ENCODE results near the gene CPNE1. TPM values are rescaled to one million over a fixed set of nuclear protein-coding genes. Genes with fewer than 3 reads are reported as not detected.

Gene CPNE1
- total RNA-seq, 1 donor from 2014 or later: 317 TPM

DNA sequence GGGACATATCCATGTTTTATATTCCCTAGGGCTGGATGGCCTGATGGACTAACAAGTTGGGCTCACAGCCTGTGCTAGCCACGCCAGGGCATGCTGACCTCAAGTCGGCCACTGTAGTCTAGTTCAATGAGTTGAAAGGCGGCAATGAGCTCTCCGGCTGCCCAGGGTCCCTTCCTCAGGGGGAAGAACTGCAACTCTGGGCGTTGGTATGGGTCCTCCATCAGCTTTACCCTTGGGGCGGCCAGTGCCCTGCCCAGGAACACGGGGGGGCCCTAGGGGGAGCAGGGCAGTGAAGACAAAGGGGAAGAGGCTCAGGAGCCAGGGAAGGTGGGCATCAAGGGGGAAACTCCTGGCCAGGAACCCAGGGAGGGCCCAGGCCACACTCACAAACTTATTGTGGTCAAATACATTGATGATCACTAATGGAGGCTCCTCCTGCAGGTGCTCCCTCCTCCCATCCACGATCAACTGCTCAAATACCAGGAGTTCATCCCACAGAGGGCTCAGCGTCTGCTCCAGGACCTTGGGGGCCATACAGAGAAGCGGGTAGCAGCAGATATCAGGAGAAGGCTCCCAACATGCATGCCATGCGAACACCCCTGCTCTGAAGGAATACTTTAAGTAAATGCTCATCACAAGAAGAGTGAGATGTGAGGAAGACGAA, 81.8 kb downstream of the CPNE1 start:
- no peaks in the 10 kb centered on the region for H3K27me3 Mint-ChIP-seq
- no peaks in the 10 kb centered on the region for H3K4me1 Mint-ChIP-seq
- intact Hi-C loops (cut with micrococcal nuclease): no loop called here

DNA sequence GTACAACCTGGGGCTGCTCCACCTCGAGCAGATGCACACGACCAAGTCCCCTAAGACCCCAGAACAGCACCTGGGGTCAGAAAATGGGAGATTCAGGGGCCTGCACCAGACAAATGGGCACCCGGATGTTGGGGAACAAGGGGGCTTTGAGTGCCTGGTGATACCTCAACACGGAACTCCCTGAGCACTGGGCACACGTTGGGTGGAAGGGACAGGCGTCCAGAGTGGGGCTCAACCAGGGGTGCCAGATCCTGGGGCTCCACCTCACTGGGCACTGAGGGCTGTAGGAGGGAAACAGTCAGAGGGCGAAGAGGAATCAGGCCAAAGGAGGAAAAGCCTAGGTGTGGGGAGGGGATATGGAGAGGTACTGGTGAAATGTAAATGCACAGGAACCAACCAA, 82.6 kb downstream of the CPNE1 start:
- Mint-ChIP-seq H3K27ac (no peak overlapping the region), H3K4me1 (no peaks in the 10 kb centered on the region), H3K4me3 (no peak overlapping the region), H3K27me3 (no peaks in the 10 kb centered on the region), H3K36me3 (ENCODE audit: low read depth) (no peaks in the 10 kb centered on the region), H3K9me3 (no peaks in the 10 kb centered on the region)
- intact Hi-C loops (cut with micrococcal nuclease): no loop called here
- DNase-seq: no peak

More for the DNA sequence above, 81.8 kb downstream of the CPNE1 start:
- Mint-ChIP-seq H3K9me3 (no peaks in the 10 kb centered on the region), H3K27ac (no peak overlapping the region), H3K36me3 (ENCODE audit: low read depth) (no peaks in the 10 kb centered on the region), H3K4me3 (no peak overlapping the region)
- DNase-seq: no peak

DNA sequence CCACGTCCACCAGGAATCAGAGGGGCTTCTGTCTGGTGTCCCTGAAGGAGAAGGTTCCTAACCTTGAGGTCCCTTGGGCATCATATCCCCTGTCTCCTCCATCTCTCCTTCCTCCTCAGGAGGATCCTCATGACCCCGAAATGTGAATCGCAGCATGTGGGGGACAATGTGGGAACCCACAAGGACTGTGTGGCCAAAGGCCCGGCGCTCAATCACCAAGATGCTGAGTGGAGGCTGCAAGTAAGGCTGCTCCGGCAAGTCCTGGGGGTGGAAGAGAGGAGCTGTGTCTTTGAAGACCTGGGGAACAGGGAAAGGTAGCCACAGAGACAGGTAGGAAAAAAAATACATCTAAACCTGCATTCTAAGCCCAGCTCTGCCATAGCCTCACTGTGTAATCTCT, 85.5 kb downstream of the CPNE1 start:
- Mint-ChIP-seq H3K36me3 (ENCODE audit: low read depth) (no peaks in the 10 kb centered on the region), H3K27ac (no peak overlapping the region), H3K4me3 (no peak overlapping the region), H3K4me1 (no peaks in the 10 kb centered on the region), H3K9me3 (peaks cover under 1% of the 10 kb centered on the region), H3K27me3 (peaks cover 7% of the 10 kb centered on the region)
- intact Hi-C loops (cut with micrococcal nuclease): no loop called here
- DNase-seq: no peak

DNA sequence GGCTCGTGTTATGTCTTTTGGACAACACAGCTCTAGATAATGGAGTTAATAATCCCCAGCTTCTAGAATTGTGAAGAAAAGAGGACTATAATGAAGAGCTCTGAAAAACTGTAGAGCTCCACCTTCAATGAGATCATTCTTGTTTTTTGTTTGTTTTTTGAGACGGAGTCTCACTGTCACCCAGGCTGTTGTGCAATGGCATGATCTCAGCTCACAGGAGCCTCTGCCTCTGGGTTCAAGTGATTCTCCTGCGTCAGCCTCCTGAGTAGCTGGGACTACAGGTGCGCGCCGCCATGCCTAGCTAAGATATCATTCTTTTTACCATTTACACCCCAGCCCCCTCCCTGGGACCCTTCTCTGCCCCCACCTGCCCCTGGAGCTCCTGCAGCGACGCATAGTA, 86.2 kb downstream of the CPNE1 start:
- Mint-ChIP-seq H3K36me3 (ENCODE audit: low read depth) (no peaks in the 10 kb centered on the region), H3K4me3 (no peak overlapping the region), H3K27me3 (peaks cover 7% of the 10 kb centered on the region), H3K4me1 (no peaks in the 10 kb centered on the region), H3K9me3 (peaks cover 3% of the 10 kb centered on the region), H3K27ac (no peak overlapping the region)
- intact Hi-C loops (cut with micrococcal nuclease): no loop called here
- DNase-seq: no peak

DNA sequence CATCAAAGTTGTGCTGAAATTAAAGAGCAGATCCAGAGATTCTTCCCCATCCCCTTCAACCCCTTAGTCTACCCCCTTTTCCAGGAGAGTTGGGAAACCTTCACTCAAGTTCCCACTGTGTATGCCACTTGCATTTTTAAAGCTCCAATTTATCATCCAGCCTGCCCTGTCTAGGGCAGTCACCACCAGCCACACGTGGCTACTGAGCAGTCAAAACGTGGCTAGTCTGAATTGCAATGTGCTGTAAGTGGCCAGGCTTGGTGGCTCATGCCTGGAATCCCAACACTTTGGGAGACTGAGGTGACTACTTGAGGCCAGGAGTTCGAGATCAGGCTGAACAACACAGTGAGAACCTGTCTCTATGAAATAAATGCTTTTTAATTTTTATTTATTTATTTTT, 87.9 kb downstream of the CPNE1 start:
- no peak for DNase-seq
- Mint-ChIP-seq H3K27ac (no peak overlapping the region), H3K36me3 (ENCODE audit: low read depth) (no peaks in the 10 kb centered on the region), H3K27me3 (peaks cover 7% of the 10 kb centered on the region), H3K9me3 (peaks cover 7% of the 10 kb centered on the region), H3K4me3 (no peak overlapping the region), H3K4me1 (no peaks in the 10 kb centered on the region)
- intact Hi-C loops (cut with micrococcal nuclease): no loop called here

Other genes with a start within 250 kb of the CPNE1 start
- gene GDF5, start 226.7 kb downstream of the CPNE1 start, total RNA-seq: not detected in 2 replicates
- gene CEP250, start 209.3 kb downstream of the CPNE1 start, total RNA-seq: 46.8 and 48.8 TPM in 2 replicates
- not detected in 2 replicates for gene C20orf173, start 135.2 kb downstream of the CPNE1 start, total RNA-seq
- gene ERGIC3, start 122.8 kb downstream of the CPNE1 start, total RNA-seq: 123 and 136 TPM in 2 replicates
- 3.5 and 5.2 TPM in 2 replicates for gene SPAG4, start 49.1 kb downstream of the CPNE1 start, total RNA-seq
- gene RBM12, start within 50 bp of the CPNE1 start, total RNA-seq: 148 and 151 TPM in 2 replicates
- 41.3 and 42.8 TPM in 2 replicates for gene NFS1, start 34.5 kb upstream of the CPNE1 start, total RNA-seq
- 82.3 and 94.9 TPM in 2 replicates for gene ROMO1, start 34.5 kb upstream of the CPNE1 start, total RNA-seq
- 352 and 354 TPM in 2 replicates for gene RBM39, start 77.4 kb upstream of the CPNE1 start, total RNA-seq
- 53.8 and 62.9 TPM in 2 replicates for gene PHF20, start 107.1 kb upstream of the CPNE1 start, total RNA-seq